Cardiac muscle cell (in vitro differentiated cells and primary cell): ENCODE results near the gene ISOC2. TPM values are rescaled to one million over a fixed set of nuclear protein-coding genes. Genes with fewer than 3 reads are reported as not detected.

Experiments used
- DNase-seq, 2 donors: peaks; one replicate each; pipeline versions ENCODE4 v3.0.0 to v3.0.0-alpha.2; 2010 to 2017; ENCODE audit warnings: low read depth in 1 of 2, low spot score in 1 of 2
- H3K27ac ChIP-seq: fragments of 200-600 bp; sonication (generic); 2 replicates; pipeline ENCODE4 v1.5.1; 2016
- H3K27me3 ChIP-seq: fragments of 200-600 bp; sonication (generic); 2 replicates; pipeline ENCODE4 v1.6.0; 2016; ENCODE audit warnings: control low read depth
- H3K36me3 ChIP-seq: fragments of 200-600 bp; sonication (generic); 2 replicates; pipeline ENCODE4 v1.5.1; 2016; ENCODE audit warnings: control low read depth
- H3K4me1 ChIP-seq: fragments of 200-600 bp; sonication (generic); 2 replicates; pipeline ENCODE4 v1.8.1; 2017; ENCODE audit warnings: low read depth, mild to moderate bottlenecking, mixed run types
- H3K4me3 ChIP-seq: fragments of 200-600 bp; sonication (generic); 2 replicates; pipeline ENCODE4 v1.5.1; 2016; ENCODE audit warnings: mild to moderate bottlenecking
- H3K9me3 ChIP-seq: fragments of 200-600 bp; sonication (generic); 2 replicates; pipeline ENCODE4 v1.5.1; 2017; ENCODE audit warnings: low read depth, mild to moderate bottlenecking, control low read depth
- CTCF ChIP-seq: IDR thresholded peaks from 2 replicates; pipeline ENCODE4 v1.5.1; 2012; ENCODE audit warnings: low read depth, mild to moderate bottlenecking, low read length
- polyA plus RNA-seq: library from polyadenylated mRNA; unstranded; fragments of >200 nt; fragmentation: Nextera tagmentation; extraction: Ambion mirVana; gene quantifications from 2 replicates; pipeline ENCODE4 v1.2.1, GENCODE V29; 2016
- total RNA-seq: library from RNA; depleted of rRNA; stranded (reverse); fragments of >200 nt; gene quantifications from 2 replicates; pipeline ENCODE4 v1.2.3, GENCODE V29; 2016

Gene ISOC2
- total and polyA plus RNA-seq, 2 experiments from 2014 or later = 89.7 to 99.4 TPM

GRCh38 chr19:55443045-55443823 lies 18.2 kb downstream of the ISOC2 start, which contains the start of gene SHISA7:
SHISA7 (minus strand) TSS chr19:55443300; CDS start chr19:55442863, 437 bp downstream.
- H3K4me1 ChIP-seq = no peaks in the 10 kb centered on the region
- no peak for TF ChIP-seq CTCF
- no peak for DNase-seq
- H3K36me3 ChIP-seq = no peaks in the 10 kb centered on the region
- no peaks in the 10 kb centered on the region for H3K9me3 ChIP-seq
- H3K27me3 ChIP-seq = peaks cover 100% of the 10 kb centered on the region
- no peak within 1 kb of the TSS for H3K4me3 ChIP-seq
- no peak within 1 kb of the TSS for H3K27ac ChIP-seq

GRCh38 chr19:55442372-55442961 lies 19.0 kb downstream of the ISOC2 start:
- peaks cover 96% of the 10 kb centered on the region for H3K27me3 ChIP-seq
- no peaks in the 10 kb centered on the region for H3K9me3 ChIP-seq
- no peak for DNase-seq

GRCh38 chr19:55441692-55442321 lies 19.6 kb downstream of the ISOC2 start:
- no peak for DNase-seq
- Histone ChIP-seq H3K27me3 (peaks cover 90% of the 10 kb centered on the region), H3K4me1 (no peaks in the 10 kb centered on the region), H3K9me3 (no peaks in the 10 kb centered on the region), H3K4me3 (no peak overlapping the region), H3K36me3 (no peaks in the 10 kb centered on the region), H3K27ac (no peak overlapping the region)
- TF ChIP-seq CTCF = no peak

More at GRCh38 chr19:55442372-55442961, 19.0 kb downstream of the ISOC2 start:
- no peak for TF ChIP-seq CTCF
- no peaks in the 10 kb centered on the region for H3K36me3 ChIP-seq
- no peak overlapping the region for H3K27ac ChIP-seq
- no peak overlapping the region for H3K4me3 ChIP-seq
- H3K4me1 ChIP-seq = no peaks in the 10 kb centered on the region

- no peak for TF ChIP-seq CTCF
- no peak overlapping the region for H3K27ac ChIP-seq
- H3K4me1 ChIP-seq = no peaks in the 10 kb centered on the region
- no peaks in the 10 kb centered on the region for H3K36me3 ChIP-seq
- H3K27me3 ChIP-seq = peaks cover 85% of the 10 kb centered on the region
- no peaks in the 10 kb centered on the region for H3K9me3 ChIP-seq
- no peak overlapping the region for H3K4me3 ChIP-seq
- no peak for DNase-seq
These were observed 20.1 kb downstream of the ISOC2 start for GRCh38 chr19:55441319-55441691.

GRCh38 chr19:55440411-55441105 lies 20.9 kb downstream of the ISOC2 start:
- H3K9me3 ChIP-seq = no peaks in the 10 kb centered on the region
- no peaks in the 10 kb centered on the region for H3K4me1 ChIP-seq
- no peak overlapping the region for H3K27ac ChIP-seq
- DNase-seq = no peak
- H3K27me3 ChIP-seq = peaks cover 77% of the 10 kb centered on the region
- TF ChIP-seq CTCF = no peak
- H3K4me3 ChIP-seq = no peak overlapping the region
- no peaks in the 10 kb centered on the region for H3K36me3 ChIP-seq
